PC-3 (cell line): ENCODE measurements around the gene TBXAS1. TPM values are rescaled to one million over a fixed set of nuclear protein-coding genes. Genes with fewer than 3 reads are reported as not detected.

Experiments
- ATAC-seq: fragments of 200-7000 bp; cut with Tn5 transposase; 2 replicates; pipeline ENCODE4 v1.9.1; 2020; ENCODE audit warnings: mild to moderate bottlenecking, moderate library complexity
- BruUV-seq: library from RNA; stranded (reverse); fragments of 400-500 nt; replicated peaks from 2 replicates; lab custom pipeline; 2021; lab: Mats Ljungman, UMichigan
- CTCF ChIA-PET: fragments of 300-600 bp; sonication (Branson Sonifier 250); formaldehyde crosslinking; loops from one replicate; lab custom pipeline; 2022; ENCODE audit warnings: antibody characterized with exemption; lab: Charles Lee
- POLR2A ChIA-PET: fragments of 300-600 bp; sonication (Branson Sonifier 250); formaldehyde crosslinking; loops from one replicate; lab custom pipeline; 2022; ENCODE audit warnings: antibody characterized with exemption; ENCODE audit not compliant: unreplicated experiment; lab: Charles Lee
- DNase-seq: peaks from one replicate; pipeline ENCODE4 v3.0.0-alpha.2; 2015
- H2AFZ ChIP-seq: fragments of 300-600 bp; sonication (generic); 2 replicates; pipeline ENCODE4 v1.6.0; 2016; ENCODE audit warnings: antibody characterized with exemption, low read length
- H3F3A ChIP-seq: fragments of 300-600 bp; sonication (generic); one replicate; pipeline ENCODE4 v1.6.0; 2017; ENCODE audit warnings: antibody characterized with exemption, low read length, control low read depth, mild to moderate bottlenecking; ENCODE audit not compliant: unreplicated experiment
- H3K27ac ChIP-seq: fragments of 300-600 bp; sonication (generic); 2 replicates; pipeline ENCODE4 v1.5.1; 2016; ENCODE audit warnings: mild to moderate bottlenecking, low read length
- H3K27me3 ChIP-seq: fragments of 300-600 bp; sonication (generic); 2 replicates; pipeline ENCODE4 v1.6.1; 2016; ENCODE audit warnings: low read length, mixed read lengths
- H3K36me3 ChIP-seq: fragments of 300-600 bp; sonication (generic); 2 replicates; pipeline ENCODE4 v1.6.1; 2016; ENCODE audit warnings: low read depth, mixed run types, low read length, mixed read lengths
- H3K4me1 ChIP-seq: fragments of 300-600 bp; sonication (generic); 2 replicates; pipeline ENCODE4 v1.5.1; 2016; ENCODE audit warnings: low read length; ENCODE audit not compliant: insufficient read depth
- H3K4me2 ChIP-seq: fragments of 300-600 bp; sonication (generic); 2 replicates; pipeline ENCODE4 v1.6.0; 2016; ENCODE audit warnings: low read length
- H3K4me3 ChIP-seq: fragments of 300-600 bp; sonication (generic); 2 replicates; pipeline ENCODE4 v1.5.1; 2016; ENCODE audit warnings: mild to moderate bottlenecking, low read length, mixed read lengths
- H3K79me2 ChIP-seq: fragments of 300-600 bp; sonication (generic); 2 replicates; pipeline ENCODE4 v1.6.1; 2017; ENCODE audit warnings: low read length, mixed read lengths
- H3K9ac ChIP-seq: fragments of 300-600 bp; sonication (generic); 2 replicates; pipeline ENCODE4 v1.6.0; 2016; ENCODE audit warnings: mild to moderate bottlenecking, low read length
- H3K9me2 ChIP-seq: fragments of 300-600 bp; sonication (generic); replicated peaks from 2 replicates; pipeline ENCODE4 v1.6.1; 2016; ENCODE audit warnings: mixed run types, low read length, mixed read lengths
- H3K9me3 ChIP-seq: fragments of 300-600 bp; sonication (generic); 2 replicates; pipeline ENCODE4 v1.6.1; 2016; ENCODE audit warnings: low read length, mixed read lengths
- H4K20me1 ChIP-seq: fragments of 300-600 bp; sonication (generic); 2 replicates; pipeline ENCODE4 v1.6.1; 2016; ENCODE audit warnings: low read length, mixed read lengths
- EZH2 ChIP-seq: fragments of 300-600 bp; sonication (generic); IDR thresholded peaks from one replicate; pipeline ENCODE4 v1.6.1; 2017; ENCODE audit warnings: antibody characterized with exemption, mild to moderate bottlenecking, low read length; ENCODE audit not compliant: unreplicated experiment
- EZH2phosphoT487 ChIP-seq: fragments of 300-600 bp; sonication (generic); IDR thresholded peaks from 2 replicates; pipeline ENCODE4 v1.6.1; 2018; ENCODE audit warnings: mild to moderate bottlenecking, antibody characterized with exemption, low read length, borderline replicate concordance
- intact Hi-C: fragments of 100-400 bp; cut with micrococcal nuclease; formaldehyde crosslinking; loops from 2 replicates; pipeline ENCODE4 v1.9.0; 2023
- total RNA-seq: library from RNA; depleted of rRNA; stranded (reverse); fragments of >200 nt; gene quantifications from 2 replicates; pipeline ENCODE4 v1.2.3, GENCODE V29; 2014
- TF ChIP-seq, protein P1 (sequence below): fragments of 300-600 bp; sonication (generic); conservative IDR thresholded peaks from 2 replicates; pipeline ENCODE4 v1.5.1; 2017; ENCODE audit warnings: antibody characterized with exemption, low read depth, mild to moderate bottlenecking, low read length

The TBXAS1 gene
- total RNA-seq, 1 experiment from 2014 or later = 21.8 TPM

DNA sequence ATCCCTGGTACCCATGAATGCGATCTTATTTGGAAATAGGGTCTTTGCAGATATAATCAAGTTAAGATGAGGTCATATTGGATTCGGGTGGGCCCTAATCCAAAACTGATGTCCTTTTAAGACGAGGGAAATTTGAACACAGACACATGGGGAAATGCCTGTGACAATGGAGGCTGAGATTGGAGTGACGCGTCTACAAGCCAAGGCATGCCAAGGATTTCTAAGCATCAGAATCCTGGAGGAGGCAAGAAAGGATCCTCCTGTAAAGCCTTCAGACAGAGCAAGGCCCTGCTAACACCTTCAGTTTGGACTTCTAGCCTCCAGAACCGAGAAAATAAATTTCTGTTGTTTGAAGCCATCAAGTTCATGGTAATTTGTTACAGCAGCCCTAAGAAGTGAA, 215.2 kb downstream of the TBXAS1 start:
- Histone ChIP-seq H3K9ac (no peak overlapping the region), H3K27ac (no peak overlapping the region), H3F3A (no peaks in the 10 kb centered on the region), H3K36me3 (peaks cover 3% of the 10 kb centered on the region; the same call in 1 of the 2 replicates), H3K9me3 (no peaks in the 10 kb centered on the region), H3K9me2 (no peaks in the 10 kb centered on the region), H3K4me2 (no peak overlapping the region), H3K4me1 (peaks cover 2% of the 10 kb centered on the region; the same call in 1 of the 2 replicates), H3K27me3 (no peaks in the 10 kb centered on the region), H3K79me2 (no peaks in the 10 kb centered on the region), H2AFZ (no peak overlapping the region), H4K20me1 (no peaks in the 10 kb centered on the region), H3K4me3 (no peak overlapping the region)
- ChIA-PET POLR2A (no interaction called here), CTCF (no interaction called here)
- no peak for TF ChIP-seq EZH2
- no peak for TF ChIP-seq EZH2phosphoT487
- TF ChIP-seq, protein P1, sequence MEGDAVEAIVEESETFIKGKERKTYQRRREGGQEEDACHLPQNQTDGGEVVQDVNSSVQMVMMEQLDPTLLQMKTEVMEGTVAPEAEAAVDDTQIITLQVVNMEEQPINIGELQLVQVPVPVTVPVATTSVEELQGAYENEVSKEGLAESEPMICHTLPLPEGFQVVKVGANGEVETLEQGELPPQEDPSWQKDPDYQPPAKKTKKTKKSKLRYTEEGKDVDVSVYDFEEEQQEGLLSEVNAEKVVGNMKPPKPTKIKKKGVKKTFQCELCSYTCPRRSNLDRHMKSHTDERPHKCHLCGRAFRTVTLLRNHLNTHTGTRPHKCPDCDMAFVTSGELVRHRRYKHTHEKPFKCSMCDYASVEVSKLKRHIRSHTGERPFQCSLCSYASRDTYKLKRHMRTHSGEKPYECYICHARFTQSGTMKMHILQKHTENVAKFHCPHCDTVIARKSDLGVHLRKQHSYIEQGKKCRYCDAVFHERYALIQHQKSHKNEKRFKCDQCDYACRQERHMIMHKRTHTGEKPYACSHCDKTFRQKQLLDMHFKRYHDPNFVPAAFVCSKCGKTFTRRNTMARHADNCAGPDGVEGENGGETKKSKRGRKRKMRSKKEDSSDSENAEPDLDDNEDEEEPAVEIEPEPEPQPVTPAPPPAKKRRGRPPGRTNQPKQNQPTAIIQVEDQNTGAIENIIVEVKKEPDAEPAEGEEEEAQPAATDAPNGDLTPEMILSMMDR = no peak
- intact Hi-C loops = no loop called here
- BruUV-seq = no TSS peak
- ATAC-seq (no peak), DNase-seq (no peak)

DNA sequence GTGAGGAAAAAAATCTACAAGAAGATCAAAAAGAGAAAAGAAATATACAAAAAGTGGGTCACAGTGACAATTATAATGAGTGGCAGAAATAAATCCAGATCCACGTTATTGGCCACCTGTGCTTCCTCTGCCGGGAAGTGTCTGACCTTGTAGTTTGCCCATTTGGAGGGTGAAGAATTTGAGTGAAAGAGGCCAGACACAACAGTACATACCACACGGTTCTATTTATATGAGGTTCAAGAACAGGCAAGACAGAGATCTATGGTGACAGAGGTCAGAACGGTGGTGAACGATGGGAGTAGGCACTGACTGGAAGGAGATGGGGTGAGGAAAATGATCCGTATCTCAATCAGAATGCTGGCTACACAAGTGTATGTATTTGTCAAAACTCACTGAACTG, 216.6 kb downstream of the TBXAS1 start:
- ATAC-seq = no peak
- BruUV-seq = no TSS peak

GRCh38 chr7:140047197-140047596, 218.1 kb downstream of the TBXAS1 start:
- BruUV-seq = no TSS peak
- TF ChIP-seq EZH2phosphoT487 (no peak), EZH2 (no peak)
- TF ChIP-seq, protein P1 = no peak

More for the DNA sequence above, 216.6 kb downstream of the TBXAS1 start:
- no peak overlapping the region for H3K9ac ChIP-seq
- ChIA-PET CTCF (no interaction called here), POLR2A (no interaction called here)
- no peak overlapping the region for H3K4me2 ChIP-seq
- no peaks in the 10 kb centered on the region for H4K20me1 ChIP-seq
- no peaks in the 10 kb centered on the region for H3K27me3 ChIP-seq
- 0 out of 2 replicates have a peak, but pooled peaks cover 4% of the 10 kb centered on the region for H3K79me2 ChIP-seq
- TF ChIP-seq EZH2 = no peak
- TF ChIP-seq, protein P1 = no peak
- TF ChIP-seq EZH2phosphoT487 = no peak
- no peaks in the 10 kb centered on the region for H3K9me3 ChIP-seq
- H3K9me2 ChIP-seq = no peaks in the 10 kb centered on the region
- no peak overlapping the region for H3K4me3 ChIP-seq
- H3K27ac ChIP-seq = no peak overlapping the region
- H2AFZ ChIP-seq = no peak overlapping the region
- no peaks in the 10 kb centered on the region for H3F3A ChIP-seq
- no peak for DNase-seq
- H3K4me1 ChIP-seq = peaks cover 11% of the 10 kb centered on the region
- intact Hi-C loops = no loop called here
- peaks cover 3% of the 10 kb centered on the region; the same call in 1 of the 2 replicates for H3K36me3 ChIP-seq

More at GRCh38 chr7:140047197-140047596, 218.1 kb downstream of the TBXAS1 start:
- Histone ChIP-seq H2AFZ (no peak overlapping the region), H3K79me2 (0 out of 2 replicates have a peak, but pooled peaks cover 4% of the 10 kb centered on the region), H4K20me1 (no peaks in the 10 kb centered on the region), H3K9me3 (no peaks in the 10 kb centered on the region), H3K27ac (no peak overlapping the region), H3K27me3 (no peaks in the 10 kb centered on the region), H3K9me2 (no peaks in the 10 kb centered on the region), H3K36me3 (peaks cover 3% of the 10 kb centered on the region; the same call in 1 of the 2 replicates), H3K4me1 (peaks cover 11% of the 10 kb centered on the region), H3K4me2 (no peak overlapping the region), H3F3A (no peaks in the 10 kb centered on the region), H3K4me3 (no peak overlapping the region), H3K9ac (no peak overlapping the region)
- POLR2A ChIA-PET = no interaction called here
- DNase-seq = no peak
- intact Hi-C loops = no loop called here
- CTCF ChIA-PET = no interaction called here
- no peak for ATAC-seq
